NCI-H146 treated with DMSO at 0.1 percent for 48 hours (cell line): Measurements from ENCODE around the gene EGFLAM.

ENCODE experiments used
- DNase-seq: peaks from one replicate; lab custom pipeline; 2025; ENCODE audit not compliant: unreplicated experiment; lab: John Stamatoyannopoulos, UW

The EGFLAM gene

DNA sequence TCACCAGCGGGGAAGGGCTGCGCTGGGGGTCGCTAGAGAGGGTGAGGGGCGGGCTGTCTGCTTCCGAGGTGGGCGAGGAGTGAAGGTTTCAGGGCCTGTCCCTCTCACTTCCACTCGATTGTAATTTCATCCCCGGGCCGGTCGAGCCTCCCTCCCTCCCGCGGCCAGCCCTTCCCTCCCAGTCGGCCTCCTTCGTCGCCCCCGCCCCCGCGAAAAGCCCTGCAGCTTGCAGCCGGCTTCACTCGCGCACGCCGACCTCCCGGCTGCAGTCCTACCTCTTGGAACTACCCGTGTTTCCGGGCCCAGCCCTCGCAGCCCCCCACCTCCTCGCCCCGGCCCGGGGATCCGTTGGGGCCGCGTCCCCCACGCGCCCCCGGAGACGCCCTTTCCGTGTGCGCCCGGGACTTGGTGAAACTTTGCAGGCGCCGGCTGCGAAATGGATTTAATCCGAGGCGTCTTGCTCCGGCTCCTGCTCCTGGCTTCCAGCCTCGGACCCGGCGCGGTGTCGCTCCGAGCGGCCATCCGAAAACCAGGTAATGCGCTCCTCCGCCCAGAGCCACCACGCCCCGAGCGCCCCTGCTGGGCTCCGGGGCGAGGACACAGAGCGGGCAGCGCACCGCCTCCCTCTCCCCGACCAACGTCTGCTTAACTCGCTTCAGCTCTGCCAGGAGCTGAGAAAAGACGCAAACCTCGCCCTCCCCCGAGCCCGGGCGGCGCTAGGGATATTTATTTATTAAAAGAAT, at the start of gene EGFLAM:
Gene EGFLAM, plus strand, starts transcription at position 241 of the 743 bp plus-strand sequence. Its CDS starts 196 bp downstream, at position 437.
- DNase-seq, result no peak

DNA sequence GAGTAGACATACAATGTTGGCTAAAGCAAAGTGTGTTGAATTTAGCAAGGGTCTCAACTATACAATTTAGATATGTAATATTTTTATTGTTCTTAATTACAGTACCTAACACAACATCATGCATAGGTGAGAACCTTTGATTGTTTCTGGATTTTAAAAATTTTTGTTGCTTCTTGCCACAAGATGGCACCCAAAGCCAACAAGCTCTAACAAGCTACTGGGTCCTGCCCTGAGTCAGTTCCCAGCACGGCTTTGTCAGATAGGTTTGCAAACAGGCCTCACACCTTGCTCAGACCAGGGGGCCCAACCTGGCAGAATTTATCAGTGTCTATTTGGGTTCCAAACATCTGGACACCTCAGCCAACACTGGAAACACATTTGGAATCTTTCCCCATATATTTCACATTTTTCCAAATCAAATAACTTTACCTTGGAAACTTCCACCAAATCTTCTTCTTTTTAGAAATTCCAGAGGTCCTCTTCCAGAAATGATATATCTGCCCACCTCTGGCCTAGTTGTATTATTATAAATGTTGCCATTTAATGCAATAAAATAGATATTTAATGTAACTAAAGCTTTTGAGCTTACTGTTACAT, 49.5 kb upstream of the EGFLAM start:
- no peak for DNase-seq

DNA sequence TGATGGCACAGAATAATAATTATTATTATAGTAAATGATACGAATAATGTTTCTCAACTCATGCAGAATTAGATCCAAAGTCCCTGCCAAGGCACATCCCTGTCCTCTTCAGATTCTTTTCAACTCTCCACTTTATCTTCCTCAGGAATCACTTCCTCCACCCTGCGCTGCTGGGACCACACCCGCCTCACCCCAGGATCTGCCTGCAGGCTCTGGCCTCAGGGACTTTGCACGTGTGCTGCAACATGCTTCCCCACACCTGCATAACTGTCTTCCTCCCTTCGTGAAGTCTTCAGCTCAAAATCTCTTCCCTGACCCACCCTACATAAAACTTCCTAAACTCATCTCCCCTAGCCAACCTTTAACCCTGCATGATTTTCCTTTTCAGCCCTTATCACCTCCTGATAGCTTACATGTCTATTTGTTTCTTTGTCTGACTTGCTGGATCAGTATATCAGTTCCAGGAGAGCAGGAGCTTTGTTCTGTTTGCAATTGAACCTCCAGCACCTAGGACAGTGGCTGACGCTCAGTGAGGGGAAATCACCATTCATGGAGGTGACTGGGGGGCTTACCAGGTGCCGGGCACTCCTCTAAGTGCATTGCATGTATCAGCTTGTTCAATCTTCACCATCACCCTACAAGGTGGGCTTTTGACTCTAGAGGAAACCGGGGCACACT, 47.5 kb upstream of the EGFLAM start:
- DNase-seq, result no peak

DNA sequence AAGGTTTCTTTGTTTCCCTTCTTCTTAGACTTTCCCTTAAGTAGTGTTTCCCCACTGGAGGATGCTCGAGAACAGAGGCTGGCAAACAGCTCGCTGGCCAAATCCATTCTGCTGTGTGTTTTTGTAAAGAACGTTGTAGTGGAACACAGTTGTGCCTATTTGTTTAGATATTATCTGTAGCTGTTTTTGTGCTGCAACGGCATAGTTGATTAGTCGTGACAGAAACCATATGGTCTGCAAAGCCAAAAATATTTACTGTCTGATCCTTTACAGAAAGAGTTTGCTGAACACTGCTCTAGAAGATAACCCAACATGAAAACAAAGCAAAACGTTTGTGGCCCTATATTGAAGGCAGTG, 47.0 kb upstream of the EGFLAM start:
- no peak for DNase-seq

DNA sequence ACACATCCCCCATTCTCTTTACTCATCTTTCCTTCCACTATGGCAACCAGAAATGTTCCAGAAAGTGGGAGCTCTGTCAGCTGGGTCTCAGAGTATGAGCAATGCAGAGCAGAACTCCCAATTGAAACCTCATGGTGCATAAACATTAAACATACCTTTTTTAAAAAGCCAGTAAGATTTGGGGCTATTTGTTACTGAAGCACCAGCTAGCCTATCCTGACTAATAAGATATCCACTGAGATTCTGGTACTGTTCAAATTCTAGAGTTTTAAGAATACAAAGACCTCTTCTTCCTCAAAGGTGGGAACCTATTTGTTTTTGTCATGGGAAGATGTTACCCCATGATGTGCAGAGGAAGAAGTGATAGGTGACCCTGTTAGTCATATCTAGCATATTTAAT, 46.1 kb upstream of the EGFLAM start:
- no peak for DNase-seq

DNA sequence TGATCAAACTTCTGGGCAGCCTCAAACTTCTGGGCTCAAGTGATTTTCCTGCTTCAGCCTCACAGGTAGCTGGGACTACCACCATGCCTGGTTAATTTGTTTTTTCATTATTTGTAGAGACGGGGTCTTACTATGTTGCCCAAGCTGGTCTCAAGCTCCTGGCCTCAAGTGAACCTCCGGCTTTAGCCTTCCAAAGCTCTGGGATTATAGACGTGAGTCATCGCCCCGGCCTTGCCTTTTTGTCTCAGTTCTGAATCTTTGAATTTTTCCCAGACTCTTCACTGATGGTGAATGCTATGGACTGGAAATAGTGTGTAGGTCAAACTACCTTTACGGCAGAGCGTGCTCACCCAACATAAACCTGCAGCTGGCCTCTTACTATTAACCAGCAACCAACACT, 32.3 kb upstream of the EGFLAM start:
- DNase-seq, result no peak

DNA sequence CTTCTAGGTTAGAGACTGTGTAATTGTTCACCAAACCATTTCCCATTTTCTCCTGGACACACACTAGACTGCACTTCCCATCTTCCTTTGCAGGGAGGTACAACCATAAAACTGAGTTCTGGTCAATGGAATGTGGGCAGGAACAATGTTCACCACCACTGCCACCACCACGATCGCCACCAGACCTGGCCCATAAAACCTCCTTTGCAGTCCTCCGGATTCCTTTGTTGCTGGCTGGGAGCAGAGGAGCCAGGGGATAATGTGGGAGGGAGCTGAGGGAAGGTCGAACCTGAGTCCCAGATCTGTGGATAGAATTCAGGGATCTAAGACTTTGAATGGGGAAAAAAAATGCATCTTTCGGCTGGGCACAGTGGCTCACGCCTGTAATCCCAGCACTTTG, 29.4 kb upstream of the EGFLAM start:
- DNase-seq, result no peak

DNA sequence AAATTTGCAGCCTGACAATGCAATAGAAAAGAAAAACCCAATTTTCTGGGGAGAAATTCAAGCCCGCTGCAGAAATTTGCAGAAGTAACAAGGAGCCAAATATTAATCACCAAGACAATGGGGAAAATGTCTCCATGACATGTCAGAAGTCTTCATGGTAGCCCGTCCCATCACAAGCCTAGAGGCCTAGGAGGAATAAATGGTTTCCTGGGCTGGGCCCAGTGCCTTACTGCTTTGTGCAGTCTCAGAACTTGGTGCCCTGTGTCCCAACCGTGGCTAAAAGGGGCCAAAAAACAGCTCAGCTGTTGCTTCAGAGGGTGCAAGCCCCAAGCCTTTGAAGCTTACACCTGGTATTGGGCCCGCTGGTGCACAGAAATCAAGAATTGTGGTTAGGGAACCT, 23.6 kb upstream of the EGFLAM start:
- no peak for DNase-seq

DNA sequence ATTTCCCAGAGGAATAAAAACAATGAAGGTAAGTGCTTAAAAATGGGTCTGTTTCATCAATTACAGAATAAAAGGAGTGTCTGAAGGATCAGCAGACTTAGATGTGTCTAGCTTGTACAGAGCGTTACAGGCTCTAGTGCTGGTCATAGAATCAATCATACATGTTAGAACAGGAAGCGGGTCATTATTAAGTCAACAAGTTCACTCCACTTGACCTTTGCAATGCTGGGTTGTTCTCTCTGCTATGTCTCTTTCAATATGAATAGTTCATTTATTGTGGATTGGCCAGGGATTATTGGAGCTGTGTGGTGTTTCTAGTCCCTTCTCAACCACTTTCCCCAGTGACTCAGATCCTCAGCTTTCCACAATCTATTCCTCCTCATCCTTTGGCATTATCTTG, 20.7 kb upstream of the EGFLAM start:
- DNase-seq, result no peak

DNA sequence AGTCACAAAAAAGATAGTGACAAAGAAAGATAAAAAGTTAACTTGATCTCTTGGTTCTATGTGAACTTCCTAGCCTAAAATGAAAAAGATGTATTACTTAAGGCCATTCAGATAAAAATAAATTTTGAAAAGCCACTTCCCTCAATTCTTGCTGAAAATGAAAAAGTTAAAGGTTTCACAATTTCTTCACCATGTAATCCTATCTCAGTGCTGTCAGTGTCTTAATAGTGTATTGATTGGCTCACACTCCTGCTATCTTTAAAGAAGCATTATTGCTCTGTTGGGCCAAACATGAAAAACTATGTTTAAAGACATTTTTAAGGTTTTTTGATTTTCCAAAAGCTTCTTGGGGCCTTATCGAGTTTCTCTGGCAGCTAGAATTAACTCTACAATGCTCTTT, 18.1 kb upstream of the EGFLAM start:
- DNase-seq, result no peak

DNA sequence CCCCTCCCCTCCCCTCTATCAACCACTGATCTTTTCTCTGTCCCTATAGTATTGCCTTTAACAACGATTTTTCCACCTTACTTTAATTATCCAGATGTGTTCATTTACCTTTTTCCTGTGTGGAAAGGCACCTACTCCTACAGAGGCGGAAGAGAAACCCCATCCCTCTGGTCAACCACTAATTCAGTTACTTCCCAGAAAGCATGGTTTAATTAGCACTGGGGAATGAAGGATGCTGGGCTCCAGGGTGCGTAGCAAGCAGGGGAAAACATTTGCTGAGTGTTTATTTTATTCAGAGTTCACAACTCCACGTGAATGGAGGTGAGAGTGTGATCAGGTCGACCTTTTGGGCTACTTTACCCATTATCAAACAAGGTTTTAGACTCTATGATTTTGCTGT, 16.7 kb upstream of the EGFLAM start:
- no peak for DNase-seq

DNA sequence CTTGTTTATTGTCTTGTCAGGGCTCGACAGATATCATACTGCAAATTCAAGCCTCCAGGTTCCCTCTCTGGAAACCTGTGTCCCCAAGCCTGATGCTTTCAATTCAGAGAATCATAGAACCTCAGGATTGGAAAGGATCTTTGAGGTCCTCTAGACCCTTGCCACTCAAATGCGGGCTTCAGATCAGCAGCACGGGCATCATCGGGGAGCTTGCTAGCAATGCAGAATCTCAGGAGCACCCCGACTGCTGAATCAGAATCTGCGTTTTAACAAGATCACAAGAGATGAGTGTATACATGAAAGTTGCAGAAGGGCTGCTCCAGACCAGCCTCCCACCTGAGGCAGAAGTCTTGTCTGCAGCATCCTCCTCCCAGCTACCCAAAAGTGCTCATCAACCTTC, 13.1 kb upstream of the EGFLAM start:
- DNase-seq, result no peak

DNA sequence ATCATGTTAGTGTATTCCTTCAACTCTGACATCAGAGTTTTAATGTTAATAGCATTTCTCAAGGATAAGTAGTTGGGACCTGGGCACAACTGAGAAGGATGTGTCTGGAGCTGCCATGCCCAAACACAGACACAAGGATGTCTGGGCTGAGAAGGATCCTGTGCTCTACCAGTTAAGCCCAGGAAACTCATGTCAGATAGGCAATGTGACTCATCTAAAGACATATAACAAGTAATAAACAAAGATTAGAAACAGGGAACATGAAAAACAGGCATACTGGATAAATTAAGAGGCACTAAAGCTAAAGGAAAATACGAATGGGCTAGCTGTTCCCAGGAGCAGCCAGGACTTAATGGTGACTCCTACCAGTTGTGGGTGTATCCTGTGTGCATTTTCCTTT, 9.1 kb upstream of the EGFLAM start:
- DNase-seq, result no peak

DNA sequence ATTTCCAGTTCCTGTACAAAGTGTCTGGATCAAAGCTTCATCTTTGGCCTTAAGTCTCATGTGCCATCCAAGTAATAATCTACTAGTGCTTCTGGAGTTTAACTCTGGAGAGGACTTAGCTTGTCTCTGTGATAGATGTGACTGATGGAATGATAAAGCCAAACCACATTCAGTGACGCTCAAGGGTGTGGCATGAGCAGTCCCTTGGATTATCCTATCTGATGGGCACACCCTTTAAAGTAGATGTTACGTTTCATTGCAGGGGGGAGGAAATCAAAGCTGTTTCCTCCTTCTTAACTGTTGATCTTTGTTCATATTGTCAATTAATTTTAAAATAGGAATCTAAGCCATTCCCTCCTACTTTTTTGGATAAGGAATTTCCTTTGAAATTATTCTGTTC, 8.5 kb upstream of the EGFLAM start:
- no peak for DNase-seq

DNA sequence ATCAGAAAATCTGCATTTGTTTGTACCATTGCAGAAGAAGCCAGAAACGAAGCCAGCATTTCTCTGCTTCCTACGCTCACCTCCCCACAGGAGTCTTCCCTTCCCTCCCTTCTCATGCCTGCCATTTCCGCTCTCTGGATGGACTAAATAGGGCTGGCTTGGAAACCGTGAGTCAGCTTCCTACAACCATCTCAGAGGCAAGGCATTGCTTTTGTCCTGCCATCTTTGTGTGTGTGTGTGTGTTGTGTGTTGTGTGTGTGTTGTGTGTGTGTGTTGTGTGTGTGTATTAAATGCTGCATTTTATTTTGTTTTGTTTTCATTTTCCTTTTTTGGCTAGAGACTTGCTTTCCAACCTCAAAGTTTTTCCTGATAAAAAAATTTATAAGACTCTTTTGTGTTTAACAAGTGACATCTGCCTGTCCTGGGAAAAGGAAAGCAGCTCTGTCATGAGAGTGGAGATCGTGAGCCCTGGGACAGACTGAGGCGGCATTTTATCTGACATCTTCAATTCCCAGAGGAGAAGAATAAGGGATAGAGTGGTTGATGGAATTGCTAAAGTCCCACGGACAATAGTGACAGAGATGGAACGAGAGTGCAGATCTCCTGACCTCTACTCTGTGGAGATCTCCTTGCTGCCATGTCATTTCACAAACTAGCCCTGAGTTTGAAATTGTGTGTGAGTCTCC, 7.5 kb upstream of the EGFLAM start:
- no peak for DNase-seq

DNA sequence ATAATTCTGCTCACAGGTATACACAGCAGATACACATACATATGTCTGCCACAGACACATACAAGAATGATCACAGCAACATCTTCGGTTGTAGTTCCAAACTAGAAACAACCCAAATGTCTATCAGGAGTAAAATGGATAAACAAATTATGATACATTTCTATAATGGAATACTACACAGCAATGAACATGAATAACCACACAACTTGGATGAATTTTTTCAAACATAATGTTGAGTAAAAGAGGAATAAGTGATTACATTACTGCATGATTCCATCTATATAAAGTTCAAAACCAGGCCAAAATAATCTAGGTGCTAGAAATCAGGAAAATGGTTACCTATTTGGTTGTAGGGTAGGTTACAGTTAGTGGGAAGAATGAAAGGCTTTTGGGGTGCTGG, 4.6 kb upstream of the EGFLAM start:
- no peak for DNase-seq

DNA sequence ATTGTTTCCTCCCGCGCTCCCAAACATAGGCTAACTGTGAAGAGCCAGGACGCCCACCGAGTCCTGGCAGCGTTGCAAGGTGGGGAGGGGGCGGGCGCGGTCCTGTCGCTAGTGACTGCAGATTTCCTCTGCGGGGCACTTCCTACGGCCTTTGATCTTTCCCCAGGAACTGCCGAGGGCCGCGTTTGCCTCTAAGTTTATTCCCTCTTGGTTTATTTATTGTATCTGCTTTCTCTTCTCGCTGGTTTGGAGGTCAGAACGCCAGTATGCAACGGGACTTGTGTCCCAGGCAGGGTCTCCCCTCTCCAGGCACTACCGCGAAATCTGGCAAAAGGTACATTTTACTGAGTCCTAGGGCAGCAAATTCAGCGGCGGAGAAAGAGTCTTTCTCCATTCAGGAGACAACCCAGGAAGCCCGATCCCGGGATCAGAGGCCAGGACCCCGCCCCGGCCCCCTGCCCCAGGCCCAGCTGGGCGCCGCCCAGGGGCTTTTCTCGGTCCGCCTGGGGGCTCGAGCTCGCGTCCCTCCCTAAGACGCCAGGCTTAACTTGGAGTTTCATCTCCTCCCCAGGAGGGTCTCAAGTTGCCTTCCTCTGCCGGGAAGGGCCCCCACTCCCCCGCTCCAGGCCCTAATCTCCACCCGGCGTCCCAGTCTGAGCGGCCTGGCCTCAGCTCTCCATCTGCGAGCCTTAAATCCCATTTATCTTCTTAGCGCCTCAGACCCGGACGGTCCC, 884 bp upstream of the EGFLAM start:
- no peak for DNase-seq

DNA sequence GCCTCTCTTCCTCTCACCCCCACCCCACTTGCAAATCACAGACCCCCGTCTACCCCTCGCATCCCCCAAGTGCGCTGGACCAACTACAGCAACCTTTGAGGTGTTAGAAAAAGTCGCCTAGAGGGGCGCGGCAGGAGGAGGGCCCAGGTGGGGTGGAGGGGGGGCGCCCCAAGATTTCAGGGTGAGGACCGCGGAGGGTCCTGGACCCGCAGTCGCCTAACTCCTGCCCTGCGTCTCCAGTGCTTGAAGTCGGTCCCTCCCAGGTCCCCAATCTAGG, 379 bp upstream of the EGFLAM start:
- no peak for DNase-seq

DNA sequence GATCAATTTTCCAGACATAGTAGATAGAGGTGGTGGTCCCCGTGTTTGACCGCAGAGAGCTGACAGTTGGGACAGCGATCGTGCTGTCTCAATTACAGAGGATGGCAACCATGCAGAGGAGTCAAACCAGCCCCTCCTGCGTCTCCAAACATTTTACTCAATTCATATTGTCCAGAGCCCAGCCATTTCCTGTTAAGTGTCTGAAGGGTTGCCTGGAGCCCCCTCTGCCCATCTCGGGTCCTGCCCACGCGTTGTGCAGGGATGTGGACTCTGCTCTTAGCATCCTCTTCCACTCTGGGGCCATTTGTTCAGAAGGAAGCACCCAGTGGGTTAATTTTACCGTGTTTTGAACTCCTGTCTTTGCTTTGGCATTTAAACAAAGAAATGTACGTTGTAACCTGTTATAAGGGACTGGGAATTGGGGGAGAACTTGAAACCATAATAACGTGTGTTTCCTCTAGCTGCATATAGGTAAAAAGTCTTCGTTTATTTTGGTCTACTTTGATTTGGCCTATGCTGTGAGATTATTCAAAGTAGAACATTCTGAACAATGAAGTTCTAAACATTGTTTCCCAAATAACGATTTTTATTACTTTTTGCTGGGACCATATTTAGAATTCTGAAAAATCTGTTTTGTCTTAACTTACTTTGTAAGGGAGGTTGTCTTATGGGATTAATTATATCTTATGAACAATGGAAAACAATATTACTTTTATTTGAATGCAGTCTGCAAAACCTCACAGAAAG, 876 bp downstream of the EGFLAM start:
- no peak for DNase-seq

DNA sequence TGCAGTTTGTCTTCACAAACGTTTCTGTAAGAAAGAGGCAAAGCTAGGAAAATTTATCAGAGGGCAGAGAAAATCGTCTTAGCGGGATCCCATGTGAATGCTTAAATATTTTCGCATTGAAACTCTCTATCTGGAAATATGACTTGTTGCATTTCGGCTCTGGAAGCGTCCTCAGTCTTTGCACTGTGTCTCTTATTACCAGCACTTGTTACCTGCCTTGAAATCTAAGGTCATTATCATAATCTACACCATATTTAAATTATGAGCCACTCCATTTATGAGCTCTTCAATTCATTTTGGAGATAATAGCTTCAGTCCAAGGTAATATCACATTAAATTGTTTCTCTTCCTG, 1.4 kb downstream of the EGFLAM start:
- no peak for DNase-seq

DNA sequence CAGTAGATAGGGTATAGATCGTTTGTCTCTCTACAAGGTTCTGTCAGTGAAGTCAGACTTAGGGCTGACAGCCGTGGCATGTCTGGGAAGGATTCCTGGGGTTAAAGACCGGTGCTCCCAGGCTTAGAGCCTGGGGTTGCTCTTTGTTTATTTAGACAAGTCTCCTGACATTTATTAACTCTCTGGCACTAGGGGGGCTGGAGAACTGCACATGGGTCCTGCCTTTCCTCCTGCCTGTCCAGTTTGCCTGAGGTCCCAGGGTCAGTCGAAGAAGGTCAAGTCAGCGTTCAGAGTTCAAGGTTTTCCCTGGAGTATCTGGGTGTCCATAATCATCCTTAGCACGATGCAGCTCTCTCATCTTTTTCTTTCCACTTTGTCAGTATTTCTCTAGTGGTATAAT, 5.6 kb downstream of the EGFLAM start:
- no peak for DNase-seq
